Keratinocyte (primary cell): ENCODE results near the gene GNB5. TPM values are rescaled to one million over a fixed set of nuclear protein-coding genes. Genes with fewer than 3 reads are reported as not detected.

ENCODE experiments used
- DNase-seq: peaks from one replicate; pipeline ENCODE4 v3.0.0-alpha.2; 2011; ENCODE audit warnings: low read depth, missing footprints, low spot score
- FAIRE-seq: peaks from 2 replicates; lab custom pipeline; 2011; peaks lifted over from hg19 to GRCh38; lab: Jason Lieb, UNC
- H2AFZ ChIP-seq: 2 replicates; pipeline ENCODE4 v1.6.0; 2012; ENCODE audit warnings: low read length, control low read depth, inconsistent platforms; ENCODE audit not compliant: control insufficient read depth
- H3K27ac ChIP-seq: 2 replicates; pipeline ENCODE4 v1.5.1; 2011; ENCODE audit warnings: low read length; ENCODE audit not compliant: control insufficient read depth, insufficient read depth
- H3K27me3 ChIP-seq: 3 replicates; pipeline ENCODE4 v1.6.0; 2011; ENCODE audit warnings: low read length; ENCODE audit not compliant: control insufficient read depth, insufficient read depth; ENCODE audit errors: extremely low read depth
- H3K36me3 ChIP-seq, 2 experiments: 2 replicates in 1 of 2; 3 replicates in 1 of 2; pipeline ENCODE4 v1.5.1; 2011; ENCODE audit warnings: low read length in 2 of 2, mild to moderate bottlenecking in 1 of 2; ENCODE audit not compliant: control insufficient read depth in 2 of 2, insufficient read depth in 2 of 2; ENCODE audit errors: extremely low read depth in 1 of 2
- H3K4me1 ChIP-seq: 3 replicates; pipeline ENCODE4 v1.5.1; 2011; ENCODE audit warnings: low read length; ENCODE audit not compliant: control insufficient read depth, insufficient read depth; ENCODE audit errors: extremely low read depth
- H3K4me2 ChIP-seq: 3 replicates; pipeline ENCODE4 v1.6.0; 2011; ENCODE audit warnings: low read depth, low read length; ENCODE audit not compliant: control insufficient read depth, insufficient read depth; ENCODE audit errors: extremely low read depth
- H3K4me3 ChIP-seq, 3 experiments: fragments of 200-600 bp in 1 of 3; sonication (generic) in 1 of 3; 2 replicates in 2 of 3; 3 replicates in 1 of 3; pipeline ENCODE4 v1.5.1; 2011 to 2016; ENCODE audit warnings: low read length in 3 of 3, mild to moderate bottlenecking in 3 of 3, control low read depth in 2 of 3, inconsistent platforms in 1 of 3, low read depth in 1 of 3, mixed read lengths in 1 of 3, mixed run types in 1 of 3, moderate library complexity in 1 of 3; ENCODE audit not compliant: control insufficient read depth in 2 of 3, insufficient read depth in 2 of 3; ENCODE audit errors: extremely low read depth in 1 of 3
- H3K79me2 ChIP-seq: 2 replicates; pipeline ENCODE4 v1.6.0; 2012; ENCODE audit warnings: low read length; ENCODE audit not compliant: control insufficient read depth, insufficient read depth
- H3K9ac ChIP-seq: 3 replicates; pipeline ENCODE4 v1.6.0; 2011; ENCODE audit warnings: low read length; ENCODE audit not compliant: control insufficient read depth, insufficient read depth; ENCODE audit errors: extremely low read depth
- H3K9me1 ChIP-seq: 3 replicates; pipeline ENCODE4 v1.6.0; 2011; ENCODE audit warnings: low read length; ENCODE audit not compliant: control insufficient read depth, insufficient read depth; ENCODE audit errors: extremely low read depth
- H3K9me3 ChIP-seq: 2 replicates; pipeline ENCODE4 v1.5.1; 2012; ENCODE audit warnings: low read depth, low read length; ENCODE audit not compliant: control insufficient read depth
- H4K20me1 ChIP-seq: 3 replicates; pipeline ENCODE4 v1.6.0; 2011; ENCODE audit warnings: low read length; ENCODE audit not compliant: control insufficient read depth, insufficient read depth; ENCODE audit errors: extremely low read depth
- CTCF ChIP-seq, 3 experiments: IDR thresholded peaks in 1 of 3; conservative IDR thresholded peaks in 1 of 3; optimal IDR thresholded peaks in 1 of 3; 2 replicates in 2 of 3; 3 replicates in 1 of 3; pipeline versions ENCODE3 to v1.5.1; 2011; ENCODE audit warnings: low read length in 3 of 3, mild to moderate bottlenecking in 3 of 3, moderate library complexity in 2 of 3, control low read depth in 1 of 3, inconsistent platforms in 1 of 3; ENCODE audit not compliant: insufficient read depth in 2 of 3; ENCODE audit errors: extremely low read depth in 1 of 3
- EZH2 ChIP-seq: IDR thresholded peaks from one replicate; pipeline ENCODE4 v1.6.1; 2012; ENCODE audit warnings: inconsistent platforms, mild to moderate bottlenecking, low read length, moderate library complexity
- dilution Hi-C: fragments of 300-500 bp; cut with MboI; formaldehyde crosslinking; loops from one replicate; pipeline ENCODE4 v1.7.0; 2020; ENCODE audit warnings: low sequenced_read_pairs; ENCODE audit not compliant: extremely low pct_ligation_motif_present
- polyA plus RNA-seq, 5 experiments: library from polyadenylated mRNA; depleted of rRNA in 3 of 5; stranded (reverse) in 3 of 5; stranded (forward) in 1 of 5; unstranded in 1 of 5; fragments of >200 nt; gene quantifications; 1 replicate in 1 of 5; 2 replicates in 3 of 5; 3 replicates in 1 of 5; pipeline versions ENCODE4 v1.2.1 to v1.2.3, GENCODE V29; 2011 to 2012; ENCODE audit warnings: missing spikeins in 2 of 5, low read depth in 1 of 5, low replicate concordance in 1 of 5

Gene GNB5
- polyA plus RNA-seq, 1 donor (not counting 4 experiments of a cell fraction or from before 2014, with no cell fraction given) = 25.8 TPM

GRCh38 chr15:52082197-52083036 lies 108.8 kb downstream of the GNB5 start:
- H4K20me1 ChIP-seq = no peaks in the 10 kb centered on the region
- no peak for FAIRE-seq
- no peak overlapping the region for H3K4me2 ChIP-seq
- dilution Hi-C loops = no loop called here
- H3K27me3 ChIP-seq = no peaks in the 10 kb centered on the region
- H3K9me3 ChIP-seq = peaks cover 3% of the 10 kb centered on the region
- H3K79me2 ChIP-seq = no peaks in the 10 kb centered on the region
- no peak for DNase-seq
- no peak overlapping the region for H3K9ac ChIP-seq
- H3K4me3 ChIP-seq = no peak overlapping the region
- H3K36me3 ChIP-seq = no peaks in the 10 kb centered on the region
- no peak for TF ChIP-seq CTCF (optimal IDR thresholded peaks at IDR 0.05 in 1 of 3, IDR thresholded peaks at IDR 0.05 in 1 of 3, conservative IDR thresholded peaks at IDR 0.05 in 1 of 3; ENCODE audit: extremely low read depth in 1 of 3, insufficient read depth in 2 of 3, low read length in 3 of 3)
- no peak for TF ChIP-seq EZH2
- H3K27ac ChIP-seq = no peak overlapping the region
- H3K9me1 ChIP-seq = peaks cover 4% of the 10 kb centered on the region
- no peak overlapping the region for H2AFZ ChIP-seq
- H3K4me1 ChIP-seq = peaks cover 33% of the 10 kb centered on the region

GRCh38 chr15:52080706-52081392 lies 110.3 kb downstream of the GNB5 start:
- peaks cover 49% of the 10 kb centered on the region for H3K4me1 ChIP-seq
- H4K20me1 ChIP-seq = no peaks in the 10 kb centered on the region
- no peak overlapping the region for H3K4me3 ChIP-seq
- DNase-seq = no peak
- FAIRE-seq = no peak
- no peaks in the 10 kb centered on the region for H3K79me2 ChIP-seq
- no peaks in the 10 kb centered on the region for H3K27me3 ChIP-seq
- H3K4me2 ChIP-seq = no peak overlapping the region
- H3K9me1 ChIP-seq = peaks cover 4% of the 10 kb centered on the region
- H2AFZ ChIP-seq = no peak overlapping the region
- no peak for TF ChIP-seq EZH2
- TF ChIP-seq CTCF (optimal IDR thresholded peaks at IDR 0.05 in 1 of 3, IDR thresholded peaks at IDR 0.05 in 1 of 3, conservative IDR thresholded peaks at IDR 0.05 in 1 of 3; ENCODE audit: extremely low read depth in 1 of 3, insufficient read depth in 2 of 3, low read length in 3 of 3) = no peak
- no peak overlapping the region for H3K27ac ChIP-seq
- dilution Hi-C loops = no loop called here
- no peak overlapping the region for H3K9ac ChIP-seq
- no peaks in the 10 kb centered on the region for H3K9me3 ChIP-seq
- no peaks in the 10 kb centered on the region for H3K36me3 ChIP-seq
